Hepatocyte (in vitro differentiated cells): ENCODE measurements around the gene MGAM2. TPM values are rescaled to one million over a fixed set of nuclear protein-coding genes. Genes with fewer than 3 reads are reported as not detected.
"Not testable (repeated sequence)": the region's sequence is repeated elsewhere in the genome, so short reads cannot be mapped to it uniquely, and the experiment has no call there.

Experiments used
- DNase-seq: peaks from one replicate; pipeline ENCODE4 v3.0.0-alpha.2; 2016; ENCODE audit warnings: low spot score
- H2AFZ ChIP-seq: fragments of 200-600 bp; sonication (generic); 2 replicates; pipeline ENCODE4 v1.6.0; 2016; ENCODE audit warnings: antibody characterized with exemption, mild to moderate bottlenecking
- H3K27ac ChIP-seq: fragments of 200-600 bp; sonication (generic); 2 replicates; pipeline ENCODE4 v1.5.1; 2016; ENCODE audit warnings: mild to moderate bottlenecking
- H3K27me3 ChIP-seq: fragments of 200-600 bp; sonication (generic); 2 replicates; pipeline ENCODE4 v1.6.1; 2016
- H3K36me3 ChIP-seq: fragments of 200-600 bp; sonication (generic); replicated peaks from 2 replicates; pipeline ENCODE4 v1.5.1; 2016; ENCODE audit warnings: low read depth; ENCODE audit not compliant: insufficient read depth
- H3K4me1 ChIP-seq: fragments of 200-600 bp; sonication (generic); 2 replicates; pipeline ENCODE4 v1.5.1; 2016; ENCODE audit warnings: mild to moderate bottlenecking, moderate library complexity; ENCODE audit not compliant: insufficient read depth
- H3K4me2 ChIP-seq: fragments of 200-600 bp; sonication (generic); 2 replicates; pipeline ENCODE4 v1.6.0; 2016
- H3K4me3 ChIP-seq: fragments of 200-600 bp; sonication (generic); 2 replicates; pipeline ENCODE4 v1.5.1; 2016; ENCODE audit warnings: mild to moderate bottlenecking
- H3K79me2 ChIP-seq: fragments of 200-600 bp; sonication (generic); 2 replicates; pipeline ENCODE4 v1.6.0; 2017; ENCODE audit warnings: mild to moderate bottlenecking
- H3K9me2 ChIP-seq: fragments of 200-600 bp; sonication (generic); replicated peaks from 2 replicates; pipeline ENCODE4 v1.6.0; 2017; ENCODE audit warnings: mild to moderate bottlenecking; ENCODE audit not compliant: insufficient read depth
- H3K9me3 ChIP-seq: fragments of 200-600 bp; sonication (generic); 2 replicates; pipeline ENCODE4 v1.5.1; 2016; ENCODE audit warnings: low read depth, mild to moderate bottlenecking
- H4K20me1 ChIP-seq: fragments of 200-600 bp; sonication (generic); 2 replicates; pipeline ENCODE4 v1.6.0; 2016; ENCODE audit warnings: mild to moderate bottlenecking; ENCODE audit not compliant: insufficient read depth, poor library complexity, severe bottlenecking
- CTCF ChIP-seq: fragments of 200-600 bp; sonication (generic); IDR thresholded peaks from 2 replicates; pipeline ENCODE4 v1.5.1; 2016; ENCODE audit warnings: antibody characterized with exemption, mild to moderate bottlenecking; ENCODE audit not compliant: poor library complexity
- EZH2 ChIP-seq: fragments of 200-600 bp; sonication (generic); IDR thresholded peaks from 2 replicates; pipeline ENCODE4 v1.6.1; 2016; ENCODE audit warnings: antibody characterized with exemption, mild to moderate bottlenecking, borderline replicate concordance
- EZH2phosphoT487 ChIP-seq: fragments of 200-600 bp; sonication (generic); IDR thresholded peaks from one replicate; pipeline ENCODE4 v1.6.1; 2018; ENCODE audit warnings: antibody characterized with exemption, mild to moderate bottlenecking, low read depth, moderate library complexity; ENCODE audit not compliant: unreplicated experiment, severe bottlenecking
- WGBS: methylation state at CpG from one replicate; pipeline ENCODE4 v1.1.6; 2016; ENCODE audit warnings: low lambda C conversion rate; ENCODE audit errors: missing lambda C conversion rate; 5-methylcytosine and 5-hydroxymethylcytosine counted together
- polyA plus RNA-seq: library from polyadenylated mRNA; unstranded; fragments of >200 nt; fragmentation: Nextera tagmentation; extraction: Ambion mirVana; gene quantifications from 2 replicates; pipeline ENCODE4 v1.2.1, GENCODE V29; 2016
- total RNA-seq: library from RNA; depleted of rRNA; stranded (reverse); fragments of >200 nt; gene quantifications from 2 replicates; pipeline ENCODE4 v1.2.3, GENCODE V29; 2014

Gene MGAM2
- total and polyA plus RNA-seq, 2 experiments from 2014 or later, result 1.6 to 4.1 TPM

GRCh38 chr7:142094861-142095260 is 16.7 kb upstream of the MGAM2 start:
- Histone ChIP-seq H3K9me2 (no peaks in the 10 kb centered on the region), H4K20me1 (no peaks in the 10 kb centered on the region), H3K36me3 (no peaks in the 10 kb centered on the region), H2AFZ (no peak overlapping the region), H3K27ac (no peak overlapping the region), H3K4me1 (no peaks in the 10 kb centered on the region), H3K4me2 (no peak overlapping the region), H3K27me3 (no peaks in the 10 kb centered on the region), H3K9me3 (no peaks in the 10 kb centered on the region), H3K4me3 (no peak overlapping the region), H3K79me2 (no peaks in the 10 kb centered on the region)
- 91% methylated on average over 6 of the region's 6 CpGs for WGBS
- no peak for DNase-seq
- TF ChIP-seq EZH2 (no peak), CTCF (no peak), EZH2phosphoT487 (no peak)

DNA sequence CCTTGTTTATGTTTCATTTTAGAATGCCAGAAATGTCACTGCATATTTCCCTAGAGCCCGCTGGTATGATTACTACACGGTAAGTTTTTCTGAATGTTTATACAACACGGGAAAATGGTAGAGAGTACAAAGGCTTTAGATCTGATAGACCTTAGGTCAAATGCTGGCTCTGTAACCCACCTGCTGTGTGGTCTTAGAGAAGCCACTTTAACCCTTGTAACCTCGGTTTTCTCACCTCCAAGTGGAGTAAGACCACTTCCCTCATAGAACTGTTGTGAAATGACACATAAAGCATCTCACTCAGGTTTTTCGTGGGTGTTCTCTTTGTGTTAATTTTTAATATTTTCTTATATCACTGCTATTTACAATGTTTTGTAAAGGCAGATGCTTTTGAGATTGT is 13.9 kb upstream of the MGAM2 start:
- no peaks in the 10 kb centered on the region for H4K20me1 ChIP-seq
- no peaks in the 10 kb centered on the region for H3K79me2 ChIP-seq
- H3K27ac ChIP-seq, result no peak overlapping the region
- H3K4me2 ChIP-seq, result no peak overlapping the region
- H3K27me3 ChIP-seq, result no peaks in the 10 kb centered on the region
- no peaks in the 10 kb centered on the region for H3K9me3 ChIP-seq
- H3K4me3 ChIP-seq, result no peak overlapping the region
- TF ChIP-seq EZH2, result no peak
- no peak for TF ChIP-seq CTCF
- TF ChIP-seq EZH2phosphoT487, result no peak
- H3K9me2 ChIP-seq, result no peaks in the 10 kb centered on the region
- no peaks in the 10 kb centered on the region for H3K4me1 ChIP-seq
- no peaks in the 10 kb centered on the region for H3K36me3 ChIP-seq
- H2AFZ ChIP-seq, result no peak overlapping the region
- DNase-seq, result no peak
- WGBS, result 76% methylated on average over 5 of the region's 5 CpGs

- no peak for DNase-seq
- Histone ChIP-seq H3K4me1 (no peaks in the 10 kb centered on the region), H3K27ac (no peak overlapping the region), H3K4me2 (no peak overlapping the region), H3K9me2 (no peaks in the 10 kb centered on the region), H3K4me3 (no peak overlapping the region), H3K27me3 (no peaks in the 10 kb centered on the region), H3K9me3 (no peaks in the 10 kb centered on the region), H4K20me1 (no peaks in the 10 kb centered on the region), H2AFZ (no peak overlapping the region), H3K79me2 (no peaks in the 10 kb centered on the region), H3K36me3 (no peaks in the 10 kb centered on the region)
- TF ChIP-seq EZH2 (no peak), EZH2phosphoT487 (no peak)
- 48% methylated on average over 2 of the region's 2 CpGs for WGBS
Measured at GRCh38 chr7:142098004-142098403, 13.5 kb upstream of the MGAM2 start.

GRCh38 chr7:142099347-142099746 is 12.2 kb upstream of the MGAM2 start:
- H3K9me3 ChIP-seq, DNase-seq, H3K79me2 ChIP-seq, H3K4me3 ChIP-seq, H4K20me1 ChIP-seq, H3K27ac ChIP-seq, H3K27me3 ChIP-seq, H2AFZ ChIP-seq, H3K36me3 ChIP-seq, H3K4me1 ChIP-seq, H3K9me2 ChIP-seq, H3K4me2 ChIP-seq: not testable (repeated sequence)
- 63% methylated on average over 1 of the region's 1 CpG for WGBS
